AG09319 (cell line): ENCODE measurements around the gene FAM234A.
"Not testable (repeated sequence)": the region's sequence is repeated elsewhere in the genome, so short reads cannot be mapped to it uniquely, and the experiment has no call there.

Experiments
- DNase-seq: peaks from one replicate; pipeline ENCODE4 v3.0.0-alpha.2; 2010; ENCODE audit warnings: low read depth; ENCODE audit errors: extremely low read depth
- CTCF ChIP-seq: IDR thresholded peaks from 2 replicates; pipeline ENCODE4 v1.5.1; 2011; ENCODE audit warnings: low read depth, mild to moderate bottlenecking, inconsistent platforms, low read length, moderate library complexity

FAM234A gene

DNA sequence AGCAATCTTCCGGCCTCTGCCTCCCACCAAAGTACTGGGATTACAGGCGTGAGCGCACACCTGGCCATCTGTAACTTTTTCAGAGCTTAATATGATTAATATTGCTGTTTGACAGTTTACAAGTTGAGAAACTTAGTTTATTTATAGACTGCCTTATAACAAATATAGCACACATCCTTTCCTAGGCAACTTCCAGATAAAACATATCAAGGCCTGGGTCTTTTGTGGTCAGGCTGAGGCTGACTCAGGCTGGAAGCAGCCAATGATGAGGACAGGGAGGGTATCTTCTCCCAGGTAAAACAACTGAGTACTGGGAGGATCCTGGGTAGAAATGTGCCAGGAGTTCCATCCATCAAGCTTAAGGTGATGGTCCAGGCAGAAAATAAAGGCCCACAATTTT, 21.6 kb upstream of the FAM234A start:
- TF ChIP-seq CTCF, result no peak
- no peak for DNase-seq

DNA sequence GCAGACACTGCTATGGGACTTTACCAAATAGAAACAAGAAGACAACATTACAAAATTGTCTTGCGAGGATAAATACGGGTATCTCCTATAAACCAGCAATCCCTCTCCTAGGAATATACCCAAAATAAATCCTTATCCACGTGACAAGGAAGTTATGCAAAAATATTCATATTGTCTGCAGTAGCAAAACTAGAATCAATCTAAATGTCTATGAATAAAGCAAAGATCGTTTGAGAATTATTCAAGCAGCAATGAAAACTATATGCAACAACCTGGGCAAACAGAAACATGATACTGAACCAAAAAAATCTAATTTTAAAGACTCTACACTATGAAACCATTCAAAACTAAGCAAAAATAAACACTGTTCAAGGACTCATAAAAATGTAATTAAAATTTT, 14.6 kb upstream of the FAM234A start:
- TF ChIP-seq CTCF, result no peak
- DNase-seq, result no peak

DNA sequence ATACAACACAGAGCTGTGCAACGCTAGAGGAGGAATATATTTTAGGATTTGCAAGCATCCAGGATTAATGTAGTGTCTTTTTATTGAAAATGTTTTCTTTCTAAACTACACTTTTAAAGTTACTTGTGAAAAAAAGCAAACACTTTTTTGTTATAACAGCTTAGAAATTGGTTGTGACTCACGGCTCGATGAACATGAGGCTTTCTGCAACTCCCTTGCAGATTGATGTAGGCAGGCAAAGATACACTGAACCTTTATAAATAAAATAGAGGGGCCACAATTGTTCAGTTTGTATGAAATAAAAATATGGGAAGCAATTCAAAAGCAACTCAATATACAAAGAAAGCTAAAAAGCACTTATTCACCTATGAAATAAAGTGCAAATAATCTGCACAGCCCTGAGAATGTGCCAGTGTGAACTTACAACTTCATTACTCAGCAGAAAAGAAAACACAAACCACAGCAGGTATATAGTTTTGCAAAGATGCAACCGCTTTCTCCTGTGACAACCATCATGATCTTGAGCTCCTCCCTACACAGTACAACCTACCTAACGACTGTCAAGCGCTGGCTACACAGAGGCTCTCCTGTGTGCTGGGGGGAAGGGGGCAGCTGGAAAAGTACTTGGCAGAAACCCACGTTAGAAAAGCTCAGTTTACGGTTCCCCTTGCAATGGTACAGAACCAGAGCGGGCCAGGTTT, 6.3 kb upstream of the FAM234A start:
- no peak for TF ChIP-seq CTCF
- no peak for DNase-seq

DNA sequence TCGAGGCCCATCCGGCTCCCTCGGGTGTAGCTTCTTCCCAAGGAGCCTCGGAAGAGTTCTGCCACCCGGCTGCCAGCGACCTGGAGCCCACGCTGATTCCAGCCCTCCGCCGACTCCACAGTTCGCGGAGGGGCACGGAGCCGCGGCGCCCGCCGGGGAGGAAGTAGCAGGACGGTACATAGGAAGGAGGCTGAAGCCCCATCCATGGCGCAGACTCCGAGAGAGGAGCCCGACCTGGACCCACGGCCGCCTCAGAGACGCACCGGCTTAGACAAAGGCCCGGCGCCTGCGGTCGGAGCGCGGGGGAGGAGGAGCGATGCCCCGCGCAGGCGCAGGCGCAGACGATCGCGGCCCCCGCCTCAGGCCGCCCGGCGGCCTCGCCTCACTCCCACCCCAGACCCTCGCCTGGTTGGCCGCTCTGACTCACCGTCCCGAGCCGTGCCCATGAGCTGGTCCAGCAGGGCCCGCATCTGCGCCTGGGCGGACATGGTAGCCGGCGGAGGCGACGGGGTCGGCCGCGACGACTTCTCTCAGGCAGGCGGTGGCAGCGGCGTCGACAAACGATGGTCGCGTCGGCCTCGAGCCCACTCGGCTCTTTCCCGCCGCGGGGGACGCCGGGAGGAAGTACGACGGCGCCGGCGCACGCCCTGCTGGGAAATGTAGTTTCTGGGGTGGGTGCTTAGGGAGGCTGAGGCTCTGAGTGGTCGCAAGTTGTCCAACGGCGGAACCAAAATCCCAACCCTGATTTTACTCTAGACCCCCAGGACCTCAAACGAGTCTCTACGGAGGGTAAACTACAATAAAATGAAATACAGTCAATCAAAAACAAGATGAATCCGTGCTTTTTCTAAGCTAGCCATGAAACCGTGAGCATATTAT, 5.5 kb upstream of the FAM234A start, which contains the start of gene LUC7L:
LUC7L (minus strand) TSS at position 598 of the 879 bp plus-strand sequence; CDS start at position 488, 110 bp downstream.
- no peak for DNase-seq
- no peak for TF ChIP-seq CTCF

GRCh38 chr16:229731-230281, 4.8 kb upstream of the FAM234A start:
- no peak for DNase-seq
- TF ChIP-seq CTCF, result no peak

DNA sequence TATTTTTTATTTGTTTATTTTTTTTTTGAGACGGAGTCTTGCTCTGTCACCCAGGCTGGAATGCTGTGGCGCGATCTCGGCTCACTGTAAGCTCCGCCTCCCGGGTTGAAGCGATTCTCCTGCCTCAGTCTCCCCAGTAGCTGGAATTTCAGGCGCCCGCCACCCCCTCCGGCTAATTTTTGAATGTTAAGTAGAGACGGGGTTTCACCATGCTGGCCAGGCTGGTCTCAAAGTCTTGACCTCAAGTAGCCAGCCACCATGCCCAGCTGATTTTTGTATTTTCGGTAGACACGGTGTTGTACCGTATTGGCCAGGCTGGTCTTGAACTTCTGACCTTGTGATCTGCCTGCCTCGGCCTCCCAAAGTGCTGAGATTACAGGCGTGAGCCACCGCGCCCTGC, 4.3 kb upstream of the FAM234A start:
- not testable (repeated sequence) for DNase-seq

- TF ChIP-seq CTCF, result no peak
- DNase-seq, result no peak
Observed at GRCh38 chr16:230949-231348, 3.7 kb upstream of the FAM234A start.
